PC-3 (cell line): ENCODE measurements around the gene C3orf85. TPM values are rescaled to one million over a fixed set of nuclear protein-coding genes. Genes with fewer than 3 reads are reported as not detected.

Experiments
- ATAC-seq: fragments of 200-7000 bp; cut with Tn5 transposase; 2 replicates; pipeline ENCODE4 v1.9.1; 2020; ENCODE audit warnings: mild to moderate bottlenecking, moderate library complexity
- Bru-seq: library from RNA; stranded (reverse); fragments of 400-500 nt; gene quantifications from one replicate; lab custom pipeline; 2021; lab: Mats Ljungman, UMichigan
- BruChase-seq, 2 experiments: library from RNA; stranded (reverse); fragments of 400-500 nt; gene quantifications; one replicate each; lab custom pipeline; 2021; lab: Mats Ljungman, UMichigan
- BruUV-seq: library from RNA; stranded (reverse); fragments of 400-500 nt; replicated peaks from 2 replicates; lab custom pipeline; 2021; lab: Mats Ljungman, UMichigan
- CTCF ChIA-PET: fragments of 300-600 bp; sonication (Branson Sonifier 250); formaldehyde crosslinking; loops from one replicate; lab custom pipeline; 2022; ENCODE audit warnings: antibody characterized with exemption; lab: Charles Lee
- POLR2A ChIA-PET: fragments of 300-600 bp; sonication (Branson Sonifier 250); formaldehyde crosslinking; loops from one replicate; lab custom pipeline; 2022; ENCODE audit warnings: antibody characterized with exemption; ENCODE audit not compliant: unreplicated experiment; lab: Charles Lee
- DNase-seq: peaks from one replicate; pipeline ENCODE4 v3.0.0-alpha.2; 2015
- H2AFZ ChIP-seq: fragments of 300-600 bp; sonication (generic); 2 replicates; pipeline ENCODE4 v1.6.0; 2016; ENCODE audit warnings: antibody characterized with exemption, low read length
- H3F3A ChIP-seq: fragments of 300-600 bp; sonication (generic); one replicate; pipeline ENCODE4 v1.6.0; 2017; ENCODE audit warnings: antibody characterized with exemption, low read length, control low read depth, mild to moderate bottlenecking; ENCODE audit not compliant: unreplicated experiment
- H3K27ac ChIP-seq: fragments of 300-600 bp; sonication (generic); 2 replicates; pipeline ENCODE4 v1.5.1; 2016; ENCODE audit warnings: mild to moderate bottlenecking, low read length
- H3K27me3 ChIP-seq: fragments of 300-600 bp; sonication (generic); 2 replicates; pipeline ENCODE4 v1.6.1; 2016; ENCODE audit warnings: low read length, mixed read lengths
- H3K36me3 ChIP-seq: fragments of 300-600 bp; sonication (generic); 2 replicates; pipeline ENCODE4 v1.6.1; 2016; ENCODE audit warnings: low read depth, mixed run types, low read length, mixed read lengths
- H3K4me1 ChIP-seq: fragments of 300-600 bp; sonication (generic); 2 replicates; pipeline ENCODE4 v1.5.1; 2016; ENCODE audit warnings: low read length; ENCODE audit not compliant: insufficient read depth
- H3K4me2 ChIP-seq: fragments of 300-600 bp; sonication (generic); 2 replicates; pipeline ENCODE4 v1.6.0; 2016; ENCODE audit warnings: low read length
- H3K4me3 ChIP-seq: fragments of 300-600 bp; sonication (generic); 2 replicates; pipeline ENCODE4 v1.5.1; 2016; ENCODE audit warnings: mild to moderate bottlenecking, low read length, mixed read lengths
- H3K79me2 ChIP-seq: fragments of 300-600 bp; sonication (generic); 2 replicates; pipeline ENCODE4 v1.6.1; 2017; ENCODE audit warnings: low read length, mixed read lengths
- H3K9ac ChIP-seq: fragments of 300-600 bp; sonication (generic); 2 replicates; pipeline ENCODE4 v1.6.0; 2016; ENCODE audit warnings: mild to moderate bottlenecking, low read length
- H3K9me2 ChIP-seq: fragments of 300-600 bp; sonication (generic); replicated peaks from 2 replicates; pipeline ENCODE4 v1.6.1; 2016; ENCODE audit warnings: mixed run types, low read length, mixed read lengths
- H3K9me3 ChIP-seq: fragments of 300-600 bp; sonication (generic); 2 replicates; pipeline ENCODE4 v1.6.1; 2016; ENCODE audit warnings: low read length, mixed read lengths
- H4K20me1 ChIP-seq: fragments of 300-600 bp; sonication (generic); 2 replicates; pipeline ENCODE4 v1.6.1; 2016; ENCODE audit warnings: low read length, mixed read lengths
- EZH2 ChIP-seq: fragments of 300-600 bp; sonication (generic); IDR thresholded peaks from one replicate; pipeline ENCODE4 v1.6.1; 2017; ENCODE audit warnings: antibody characterized with exemption, mild to moderate bottlenecking, low read length; ENCODE audit not compliant: unreplicated experiment
- EZH2phosphoT487 ChIP-seq: fragments of 300-600 bp; sonication (generic); IDR thresholded peaks from 2 replicates; pipeline ENCODE4 v1.6.1; 2018; ENCODE audit warnings: mild to moderate bottlenecking, antibody characterized with exemption, low read length, borderline replicate concordance
- intact Hi-C: fragments of 100-400 bp; cut with micrococcal nuclease; formaldehyde crosslinking; loops from 2 replicates; pipeline ENCODE4 v1.9.0; 2023
- long read RNA-seq: library from polyadenylated mRNA; unstranded; transcript quantifications from one replicate; pipeline ENCODE4 v2.0.0, GENCODE V29; 2021; ENCODE audit not compliant: unreplicated experiment
- total RNA-seq: library from RNA; depleted of rRNA; stranded (reverse); fragments of >200 nt; gene quantifications from 2 replicates; pipeline ENCODE4 v1.2.3, GENCODE V29; 2014; rRNA removed
- TF ChIP-seq, protein P1 (sequence below): fragments of 300-600 bp; sonication (generic); conservative IDR thresholded peaks from 2 replicates; pipeline ENCODE4 v1.5.1; 2017; ENCODE audit warnings: antibody characterized with exemption, low read depth, mild to moderate bottlenecking, low read length

C3orf85 gene, protein sequence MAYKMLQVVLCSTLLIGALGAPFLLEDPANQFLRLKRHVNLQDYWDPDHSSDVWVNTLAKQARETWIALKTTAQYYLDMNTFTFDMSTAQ
- not detected in 2 replicates for total RNA-seq
- not detected for Bru-seq, nascent RNA
- not detected for BruChase-seq, experiment 1, labeled RNA remaining after a 6-hour chase
- not detected for BruChase-seq, experiment 2, labeled RNA remaining after a 2-hour chase
- long read RNA-seq = 0 reads

DNA sequence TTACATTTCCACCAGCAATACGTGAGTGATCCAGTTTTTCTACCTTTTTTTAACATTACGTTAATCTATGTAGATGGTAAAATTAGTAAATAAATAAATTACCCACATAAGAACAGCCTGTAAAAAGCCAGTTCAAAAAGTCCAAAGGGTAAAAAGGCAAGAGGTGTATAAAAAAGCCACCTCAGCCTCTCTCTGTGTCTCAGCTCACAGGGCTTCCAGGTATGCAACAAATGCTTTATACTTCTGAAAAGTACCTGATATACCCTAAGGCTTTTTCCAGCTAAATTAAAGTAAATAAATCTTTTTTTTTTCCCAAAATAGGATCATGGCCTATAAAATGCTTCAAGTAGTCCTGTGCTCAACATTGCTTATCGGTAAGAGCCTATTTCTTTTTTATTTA is at the start of gene C3orf85:
Gene C3orf85, plus strand, starts transcription at position 197 of the 400 bp plus-strand sequence. Its CDS starts 129 bp downstream, at position 326.
- H3K36me3 ChIP-seq = no peaks in the 10 kb centered on the region
- no TSS peak for BruUV-seq
- H3K9ac ChIP-seq = no peak within 1 kb of the TSS
- no peak for ATAC-seq
- no peak for TF ChIP-seq EZH2phosphoT487
- TF ChIP-seq, protein P1, sequence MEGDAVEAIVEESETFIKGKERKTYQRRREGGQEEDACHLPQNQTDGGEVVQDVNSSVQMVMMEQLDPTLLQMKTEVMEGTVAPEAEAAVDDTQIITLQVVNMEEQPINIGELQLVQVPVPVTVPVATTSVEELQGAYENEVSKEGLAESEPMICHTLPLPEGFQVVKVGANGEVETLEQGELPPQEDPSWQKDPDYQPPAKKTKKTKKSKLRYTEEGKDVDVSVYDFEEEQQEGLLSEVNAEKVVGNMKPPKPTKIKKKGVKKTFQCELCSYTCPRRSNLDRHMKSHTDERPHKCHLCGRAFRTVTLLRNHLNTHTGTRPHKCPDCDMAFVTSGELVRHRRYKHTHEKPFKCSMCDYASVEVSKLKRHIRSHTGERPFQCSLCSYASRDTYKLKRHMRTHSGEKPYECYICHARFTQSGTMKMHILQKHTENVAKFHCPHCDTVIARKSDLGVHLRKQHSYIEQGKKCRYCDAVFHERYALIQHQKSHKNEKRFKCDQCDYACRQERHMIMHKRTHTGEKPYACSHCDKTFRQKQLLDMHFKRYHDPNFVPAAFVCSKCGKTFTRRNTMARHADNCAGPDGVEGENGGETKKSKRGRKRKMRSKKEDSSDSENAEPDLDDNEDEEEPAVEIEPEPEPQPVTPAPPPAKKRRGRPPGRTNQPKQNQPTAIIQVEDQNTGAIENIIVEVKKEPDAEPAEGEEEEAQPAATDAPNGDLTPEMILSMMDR = no peak
- no peak for TF ChIP-seq EZH2
- no peaks in the 10 kb centered on the region for H4K20me1 ChIP-seq
- ChIA-PET CTCF (no interaction called here), POLR2A (no interaction called here)
- no peak within 1 kb of the TSS for H3K4me2 ChIP-seq
- intact Hi-C loops = no loop called here
- H3K9me3 ChIP-seq = no peaks in the 10 kb centered on the region
- H3K79me2 ChIP-seq = no peaks in the 10 kb centered on the region
- H3K4me3 ChIP-seq = no peak within 1 kb of the TSS
- no peak within 1 kb of the TSS for H3K27ac ChIP-seq
- no peak within 1 kb of the TSS for H2AFZ ChIP-seq
- no peaks in the 10 kb centered on the region for H3F3A ChIP-seq
- no peaks in the 10 kb centered on the region for H3K9me2 ChIP-seq
- no peaks in the 10 kb centered on the region for H3K27me3 ChIP-seq
- no peak for DNase-seq
- H3K4me1 ChIP-seq = 0 out of 2 replicates have a peak, but pooled peaks cover 9% of the 10 kb centered on the region

DNA sequence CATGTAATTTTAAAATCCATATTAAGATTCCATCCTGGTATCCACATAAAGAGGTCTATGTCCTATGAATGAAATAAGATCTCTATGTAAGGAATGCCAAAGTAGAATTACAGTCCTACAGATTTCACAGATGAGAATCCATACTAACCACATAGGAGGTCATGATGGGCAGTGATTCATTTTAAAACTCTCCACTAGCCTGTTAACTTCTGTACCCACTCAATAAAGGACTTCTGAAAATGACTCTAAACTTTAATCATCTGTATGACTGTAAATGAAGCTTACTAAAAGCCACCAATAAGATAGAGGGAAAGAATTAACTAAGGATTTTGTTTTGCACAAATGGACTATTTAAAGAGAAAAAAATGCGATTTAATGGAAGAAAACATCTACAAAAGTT is 47.3 kb upstream of the C3orf85 start:
- no peak for ATAC-seq
- H3K27ac ChIP-seq = no peak overlapping the region
- intact Hi-C loops = no loop called here
- TF ChIP-seq EZH2phosphoT487 = no peak
- TF ChIP-seq, protein P1 = no peak
- TF ChIP-seq EZH2 = no peak
- ChIA-PET CTCF (no interaction called here), POLR2A (interaction anchor here (0.6 kb wide), 1 partner anchor 1489 kb away, joined by 3 read pairs; no protein-coding TSS in a partner anchor)
- no TSS peak for BruUV-seq
- no peaks in the 10 kb centered on the region for H3K9me2 ChIP-seq
- H3K36me3 ChIP-seq = no peaks in the 10 kb centered on the region
- H3K27me3 ChIP-seq = peaks cover 51% of the 10 kb centered on the region
- no peak overlapping the region for H3K4me2 ChIP-seq
- no peaks in the 10 kb centered on the region for H3K4me1 ChIP-seq
- no peak overlapping the region for H2AFZ ChIP-seq
- no peaks in the 10 kb centered on the region for H3K9me3 ChIP-seq
- H4K20me1 ChIP-seq = no peaks in the 10 kb centered on the region
- no peak overlapping the region for H3K4me3 ChIP-seq
- no peaks in the 10 kb centered on the region for H3F3A ChIP-seq
- no peak overlapping the region for H3K9ac ChIP-seq
- DNase-seq = no peak
- H3K79me2 ChIP-seq = no peaks in the 10 kb centered on the region

DNA sequence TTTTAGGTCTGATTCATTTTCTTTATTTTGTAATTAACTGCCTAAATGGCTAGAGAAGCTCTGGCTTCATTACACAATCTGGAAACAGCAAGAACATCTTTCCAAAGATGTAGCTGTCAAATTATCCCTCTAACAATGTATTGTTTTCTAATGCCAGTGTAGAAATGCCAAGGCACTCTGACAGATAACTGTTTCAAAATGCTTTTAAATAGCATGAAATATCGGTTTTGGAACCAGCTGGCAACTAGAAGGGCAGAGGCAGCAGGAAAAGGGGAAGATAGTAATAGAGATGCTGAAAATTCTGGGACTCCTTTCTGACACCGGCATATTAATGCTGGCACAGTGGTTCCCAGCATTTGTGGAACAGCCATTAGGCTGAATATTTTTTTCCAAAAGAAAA is 44.7 kb upstream of the C3orf85 start:
- CTCF ChIA-PET = no interaction called here
- BruUV-seq = no TSS peak
- intact Hi-C loops = no loop called here
- H3K4me2 ChIP-seq = no peak overlapping the region
- no peaks in the 10 kb centered on the region for H3K36me3 ChIP-seq
- H3K4me1 ChIP-seq = no peaks in the 10 kb centered on the region
- H3K9ac ChIP-seq = no peak overlapping the region
- no peaks in the 10 kb centered on the region for H4K20me1 ChIP-seq
- no peaks in the 10 kb centered on the region for H3K9me2 ChIP-seq
- DNase-seq = no peak
- no peaks in the 10 kb centered on the region for H3K9me3 ChIP-seq
- no peaks in the 10 kb centered on the region for H3K79me2 ChIP-seq
- no peak for ATAC-seq
- no peak overlapping the region for H3K27ac ChIP-seq
- no peak for TF ChIP-seq EZH2
- TF ChIP-seq, protein P1 = no peak
- TF ChIP-seq EZH2phosphoT487 = no peak
- H2AFZ ChIP-seq = no peak overlapping the region
- POLR2A ChIA-PET = no interaction called here
- no peak overlapping the region for H3K4me3 ChIP-seq
- no peaks in the 10 kb centered on the region for H3F3A ChIP-seq
- H3K27me3 ChIP-seq = peaks cover 36% of the 10 kb centered on the region
